ENCODE data around the gene TMEM229B.

Gene TMEM229B

GRCh38 chr14:67497216-67497615 is 8.7 kb upstream of the TMEM229B start:
- no peak for TF ChIP-seq TCF12 (IDR thresholded peaks at IDR 0.05; ENCODE audit: low read depth)

GRCh38 chr14:67495827-67496226 is 7.3 kb upstream of the TMEM229B start:
- TF ChIP-seq MAX (IDR thresholded peaks at IDR 0.05) (no peak), YY1 (IDR thresholded peaks at IDR 0.05; ENCODE audit: low read depth) (no peak), ZBTB7A (IDR thresholded peaks at IDR 0.05; ENCODE audit: low read depth) (no peak), EGR1 (IDR thresholded peaks at IDR 0.05) (no peak), USF1 (IDR thresholded peaks at IDR 0.05) (no peak), CEBPB (IDR thresholded peaks at IDR 0.05) (no peak), NFIC (IDR thresholded peaks at IDR 0.05) (no peak), EP300 (IDR thresholded peaks at IDR 0.05; ENCODE audit: borderline replicate concordance) (no peak), TCF12 (IDR thresholded peaks at IDR 0.05; ENCODE audit: low read depth) (no peak), RAD21 (IDR thresholded peaks at IDR 0.05; ENCODE audit: low read depth) (no peak), TAF1 (IDR thresholded peaks at IDR 0.05; ENCODE audit: low read depth) (no peak), CREB1 (IDR thresholded peaks at IDR 0.05; ENCODE audit: low read depth) (no peak), TEAD4 (IDR thresholded peaks at IDR 0.05) (no peak), FOXM1 (IDR thresholded peaks at IDR 0.05; ENCODE audit: borderline replicate concordance, low read depth) (no peak), REST (IDR thresholded peaks at IDR 0.05; ENCODE audit: low read depth) (no peak)

GRCh38 chr14:67493092-67493717 is 4.7 kb upstream of the TMEM229B start:
- no peak for TF ChIP-seq CREB1 (IDR thresholded peaks at IDR 0.05; ENCODE audit: low read depth)
- TF ChIP-seq YY1 (IDR thresholded peaks at IDR 0.05; ENCODE audit: low read depth), result no peak
- TF ChIP-seq ZBTB7A (IDR thresholded peaks at IDR 0.05; ENCODE audit: low read depth), result no peak
- TF ChIP-seq MAX (IDR thresholded peaks at IDR 0.05), result no peak
- no peak for TF ChIP-seq EGR1 (IDR thresholded peaks at IDR 0.05)
- TF ChIP-seq EP300 (IDR thresholded peaks at IDR 0.05; ENCODE audit: borderline replicate concordance), result no peak
- TF ChIP-seq FOXM1 (IDR thresholded peaks at IDR 0.05; ENCODE audit: borderline replicate concordance, low read depth), result no peak
- TF ChIP-seq RAD21 (IDR thresholded peaks at IDR 0.05; ENCODE audit: low read depth), result no peak
- no peak for TF ChIP-seq CEBPB (IDR thresholded peaks at IDR 0.05)
- TF ChIP-seq REST (IDR thresholded peaks at IDR 0.05; ENCODE audit: low read depth), result no peak
- no peak for TF ChIP-seq USF1 (IDR thresholded peaks at IDR 0.05)
- TF ChIP-seq TCF12 (IDR thresholded peaks at IDR 0.05; ENCODE audit: low read depth), result no peak
- no peak for TF ChIP-seq TAF1 (IDR thresholded peaks at IDR 0.05; ENCODE audit: low read depth)
- no peak for TF ChIP-seq TEAD4 (IDR thresholded peaks at IDR 0.05)
- no peak for TF ChIP-seq NFIC (IDR thresholded peaks at IDR 0.05)

GRCh38 chr14:67492538-67492937 is 4.0 kb upstream of the TMEM229B start:
- no peak for TF ChIP-seq TAF1 (IDR thresholded peaks at IDR 0.05; ENCODE audit: low read depth)
- TF ChIP-seq TEAD4 (IDR thresholded peaks at IDR 0.05), result no peak
- no peak for TF ChIP-seq RAD21 (IDR thresholded peaks at IDR 0.05; ENCODE audit: low read depth)
- no peak for TF ChIP-seq USF1 (IDR thresholded peaks at IDR 0.05)
- no peak for TF ChIP-seq EP300 (IDR thresholded peaks at IDR 0.05; ENCODE audit: borderline replicate concordance)
- TF ChIP-seq CREB1 (IDR thresholded peaks at IDR 0.05; ENCODE audit: low read depth), result no peak
- no peak for TF ChIP-seq YY1 (IDR thresholded peaks at IDR 0.05; ENCODE audit: low read depth)
- TF ChIP-seq CEBPB (IDR thresholded peaks at IDR 0.05), result no peak
- TF ChIP-seq EGR1 (IDR thresholded peaks at IDR 0.05), result no peak
- no peak for TF ChIP-seq MAX (IDR thresholded peaks at IDR 0.05)
- TF ChIP-seq REST (IDR thresholded peaks at IDR 0.05; ENCODE audit: low read depth), result no peak
